Ectodermal cell (in vitro differentiated cells): ENCODE data around the gene SDR42E1.

Experiments used
- H3K27ac ChIP-seq: 2 replicates; pipeline ENCODE4 v1.7.0; 2013; ENCODE audit warnings: mild to moderate bottlenecking, low read depth, low read length; ENCODE audit not compliant: insufficient read depth, poor library complexity, severe bottlenecking
- H3K27me3 ChIP-seq: 2 replicates; pipeline ENCODE4 v1.7.0; 2013; ENCODE audit warnings: mild to moderate bottlenecking, low read length; ENCODE audit not compliant: insufficient read depth, control insufficient read depth, poor library complexity, severe bottlenecking
- H3K36me3 ChIP-seq: one replicate; pipeline ENCODE4 v1.7.0; 2013; ENCODE audit warnings: low read length; ENCODE audit not compliant: control insufficient read depth, insufficient read depth
- H3K4me1 ChIP-seq: one replicate; pipeline ENCODE4 v1.7.0; 2013; ENCODE audit warnings: low read length; ENCODE audit not compliant: control insufficient read depth, insufficient read depth
- H3K4me3 ChIP-seq: 2 replicates; pipeline ENCODE4 v1.7.0; 2013; ENCODE audit warnings: low read depth, low read length, control low read depth; ENCODE audit not compliant: insufficient read depth
- H3K9me3 ChIP-seq: 2 replicates; pipeline ENCODE4 v1.7.0; 2013; ENCODE audit warnings: mild to moderate bottlenecking, low read length, moderate library complexity; ENCODE audit not compliant: control insufficient read depth
- WGBS, 2 experiments: methylation state at CpG; one replicate each; pipeline ENCODE4 v1.1.7; 2013; ENCODE audit warnings: missing lambda C conversion rate in 2 of 2; 5-methylcytosine and 5-hydroxymethylcytosine counted together

SDR42E1 gene

GRCh38 chr16:82040296-82040695, 29.0 kb upstream of the SDR42E1 start:
- Histone ChIP-seq H3K4me3 (no peak overlapping the region), H3K4me1 (peaks cover 8% of the 10 kb centered on the region), H3K9me3 (no peaks in the 10 kb centered on the region), H3K36me3 (no peaks in the 10 kb centered on the region), H3K27ac (no peak overlapping the region), H3K27me3 (no peaks in the 10 kb centered on the region)
- WGBS, 2 experiments = 84 to 98% methylated on average over 3 of the region's 3 CpGs

- Histone ChIP-seq H3K9me3 (no peaks in the 10 kb centered on the region), H3K4me1 (no peaks in the 10 kb centered on the region), H3K27me3 (no peaks in the 10 kb centered on the region), H3K36me3 (no peaks in the 10 kb centered on the region), H3K4me3 (no peak overlapping the region), H3K27ac (no peak overlapping the region)
- 78 to 86% methylated on average over 1 to 2 of the region's 2 CpGs for WGBS, 2 experiments
These were observed 26.4 kb upstream of the SDR42E1 start for GRCh38 chr16:82037666-82038065.

- H3K4me3 ChIP-seq = no peak overlapping the region
- 99 to 100% methylated on average over 3 to 4 of the region's 4 CpGs for WGBS, 2 experiments
- H3K4me1 ChIP-seq = no peaks in the 10 kb centered on the region
- no peaks in the 10 kb centered on the region for H3K27me3 ChIP-seq
- H3K27ac ChIP-seq = no peak overlapping the region
- H3K9me3 ChIP-seq = no peaks in the 10 kb centered on the region
- no peaks in the 10 kb centered on the region for H3K36me3 ChIP-seq
These were observed 26.0 kb upstream of the SDR42E1 start for GRCh38 chr16:82037251-82037650.

- Histone ChIP-seq H3K4me1 (no peaks in the 10 kb centered on the region), H3K4me3 (no peak within 1 kb of the TSS), H3K9me3 (no peaks in the 10 kb centered on the region), H3K27ac (no peak within 1 kb of the TSS), H3K36me3 (no peaks in the 10 kb centered on the region), H3K27me3 (no peaks in the 10 kb centered on the region)
- 92 to 94% methylated on average over 6 of the region's 6 CpGs for whole genome bisulfite sequencing, 2 experiments
These were observed 23.8 kb upstream of the SDR42E1 start, which contains the start of gene HSD17B2 for GRCh38 chr16:82034981-82035612. TSS of gene HSD17B2 (plus strand) at chr16:82035253. CDS start at chr16:82035425, 172 bp downstream.

- 88 to 94% methylated on average over 4 to 8 of the region's 8 CpGs for WGBS, 2 experiments
- Histone ChIP-seq H3K36me3 (no peaks in the 10 kb centered on the region), H3K4me1 (no peaks in the 10 kb centered on the region)
These were observed 22.5 kb upstream of the SDR42E1 start for GRCh38 chr16:82033683-82034300.

GRCh38 chr16:82033006-82033405, 21.7 kb upstream of the SDR42E1 start:
- Histone ChIP-seq H3K36me3 (no peaks in the 10 kb centered on the region), H3K4me3 (no peak overlapping the region), H3K9me3 (no peaks in the 10 kb centered on the region), H3K27ac (no peak overlapping the region), H3K27me3 (no peaks in the 10 kb centered on the region), H3K4me1 (no peaks in the 10 kb centered on the region)
- WGBS, 2 experiments = 86 to 88% methylated on average over 6 of the region's 6 CpGs

More at GRCh38 chr16:82033683-82034300, 22.5 kb upstream of the SDR42E1 start:
- Histone ChIP-seq H3K4me3 (no peak overlapping the region), H3K27ac (no peak overlapping the region), H3K9me3 (no peaks in the 10 kb centered on the region), H3K27me3 (no peaks in the 10 kb centered on the region)

- Histone ChIP-seq H3K27me3 (no peaks in the 10 kb centered on the region), H3K9me3 (no peaks in the 10 kb centered on the region), H3K27ac (no peak overlapping the region), H3K36me3 (no peaks in the 10 kb centered on the region), H3K4me1 (no peaks in the 10 kb centered on the region), H3K4me3 (no peak overlapping the region)
- 83% methylated on average over 12 to 13 of the region's 13 CpGs for WGBS, 2 experiments
These were observed 20.1 kb upstream of the SDR42E1 start for GRCh38 chr16:82031116-82032084.

GRCh38 chr16:82027629-82028064, 16.4 kb upstream of the SDR42E1 start:
- H3K27me3 ChIP-seq = no peaks in the 10 kb centered on the region
- no peak overlapping the region for H3K27ac ChIP-seq
- no peaks in the 10 kb centered on the region for H3K4me1 ChIP-seq
- no peaks in the 10 kb centered on the region for H3K36me3 ChIP-seq
- H3K9me3 ChIP-seq = no peaks in the 10 kb centered on the region
- H3K4me3 ChIP-seq = no peak overlapping the region
- 94 to 96% methylated on average over 7 of the region's 7 CpGs for WGBS, 2 experiments

- Histone ChIP-seq H3K9me3 (no peaks in the 10 kb centered on the region), H3K27me3 (no peaks in the 10 kb centered on the region), H3K4me3 (no peak overlapping the region), H3K27ac (no peak overlapping the region), H3K36me3 (no peaks in the 10 kb centered on the region), H3K4me1 (no peaks in the 10 kb centered on the region)
- 93 to 94% methylated on average over 4 of the region's 4 CpGs for WGBS, 2 experiments
These were observed 13.6 kb upstream of the SDR42E1 start for GRCh38 chr16:82024883-82025282.

GRCh38 chr16:82024316-82024715, 13.0 kb upstream of the SDR42E1 start:
- Histone ChIP-seq H3K27me3 (no peaks in the 10 kb centered on the region), H3K9me3 (no peaks in the 10 kb centered on the region), H3K36me3 (no peaks in the 10 kb centered on the region), H3K4me3 (no peak overlapping the region), H3K27ac (no peak overlapping the region), H3K4me1 (no peaks in the 10 kb centered on the region)
- 100% methylated on average over 1 of the region's 1 CpG for WGBS, 2 experiments
